HepG2 (cell line): ENCODE measurements around the gene HSD3B7. TPM values are rescaled to one million over a fixed set of nuclear protein-coding genes. Genes with fewer than 3 reads are reported as not detected.

ENCODE experiments used
- ATF1 ChIP-seq: IDR thresholded peaks from 2 replicates; pipeline ENCODE4 v1.6.1; 2016; ENCODE audit warnings: mild to moderate bottlenecking, control low read depth
- BRCA1 ChIP-seq: sonication (generic); formaldehyde crosslinking; IDR thresholded peaks from 2 replicates; pipeline ENCODE4 v1.4.0; 2020; ENCODE audit warnings: missing genetic modification reagents
- CBFB ChIP-seq: sonication (generic); formaldehyde crosslinking; IDR thresholded peaks from 2 replicates; pipeline ENCODE4 v1.4.0; 2020; ENCODE audit warnings: missing genetic modification reagents
- EEA1 ChIP-seq: sonication (generic); formaldehyde crosslinking; IDR thresholded peaks from 2 replicates; pipeline ENCODE4 v1.5.1; 2020; ENCODE audit warnings: mild to moderate bottlenecking, missing genetic modification reagents, borderline replicate concordance
- ETV6 ChIP-seq: sonication (generic); formaldehyde crosslinking; conservative IDR thresholded peaks from 2 replicates; pipeline ENCODE4 v1.4.0; 2020; ENCODE audit warnings: missing genetic modification reagents
- FOXP1 ChIP-seq, 2 experiments: fragments of 450-650 bp in 1 of 2; IDR thresholded peaks; 2 replicates each; pipeline ENCODE4 v1.6.1; 2017 to 2018; ENCODE audit warnings: antibody characterized with exemption in 1 of 2
- HCFC1 ChIP-seq: fragments of 150-350 bp; IDR thresholded peaks from 2 replicates; pipeline ENCODE4 v1.6.1; 2014; ENCODE audit warnings: low read depth, low read length
- HMG20B ChIP-seq: conservative IDR thresholded peaks from 2 replicates; pipeline ENCODE4 v1.6.1; 2016; ENCODE audit warnings: missing genetic modification reagents, missing compliant biosample characterization
- KDM5B ChIP-seq: sonication (generic); formaldehyde crosslinking; IDR thresholded peaks from 2 replicates; pipeline ENCODE4 v1.4.0; 2020; ENCODE audit warnings: missing genetic modification reagents, mild to moderate bottlenecking, borderline replicate concordance
- PAWR ChIP-seq: sonication (generic); formaldehyde crosslinking; IDR thresholded peaks from 2 replicates; pipeline ENCODE4 v1.4.0; 2020; ENCODE audit warnings: missing genetic modification reagents, mild to moderate bottlenecking, borderline replicate concordance
- POGK ChIP-seq: sonication (generic); formaldehyde crosslinking; conservative IDR thresholded peaks from 2 replicates; pipeline ENCODE4 v1.8.0; 2022; ENCODE audit warnings: mild to moderate bottlenecking, moderate library complexity, missing genetic modification reagents
- RAD51 ChIP-seq: fragments of 450-650 bp; IDR thresholded peaks from 2 replicates; pipeline ENCODE4 v1.6.1; 2016; ENCODE audit warnings: borderline replicate concordance
- SKIL ChIP-seq: sonication (generic); formaldehyde crosslinking; IDR thresholded peaks from 2 replicates; pipeline ENCODE4 v1.8.0; 2022; ENCODE audit warnings: missing genetic modification reagents, mild to moderate bottlenecking, moderate library complexity, borderline replicate concordance
- SP5 ChIP-seq: IDR thresholded peaks from 2 replicates; pipeline ENCODE4 v1.6.1; 2016; ENCODE audit warnings: low read depth, borderline replicate concordance
- TEAD2 ChIP-seq: sonication (generic); formaldehyde crosslinking; IDR thresholded peaks from 2 replicates; pipeline ENCODE4 v1.9.0; 2021; ENCODE audit warnings: missing genetic modification reagents
- TEAD3 ChIP-seq: optimal IDR thresholded peaks from 2 replicates; pipeline ENCODE3; 2016; ENCODE audit warnings: borderline replicate concordance
- TEF ChIP-seq: sonication (generic); formaldehyde crosslinking; IDR thresholded peaks from 2 replicates; pipeline ENCODE4 v1.5.0; 2020; ENCODE audit warnings: missing genetic modification reagents
- ZFP36L1 ChIP-seq: sonication (generic); formaldehyde crosslinking; IDR thresholded peaks from 2 replicates; pipeline ENCODE4 v1.8.0; 2022; ENCODE audit warnings: mild to moderate bottlenecking, missing genetic modification reagents, moderate library complexity
- ZIK1 ChIP-seq: sonication (generic); formaldehyde crosslinking; IDR thresholded peaks from 2 replicates; pipeline ENCODE4 v1.5.0; 2020; ENCODE audit warnings: mild to moderate bottlenecking, low read depth, missing genetic modification reagents, borderline replicate concordance
- ZNF589 ChIP-seq: sonication (generic); formaldehyde crosslinking; conservative IDR thresholded peaks from 2 replicates; pipeline ENCODE4 v1.8.0; 2022; ENCODE audit warnings: mild to moderate bottlenecking, moderate library complexity, missing genetic modification reagents
- ZNF747 ChIP-seq: sonication (generic); formaldehyde crosslinking; IDR thresholded peaks from 2 replicates; pipeline ENCODE4 v1.8.1; 2023; ENCODE audit warnings: missing genetic modification reagents, mild to moderate bottlenecking, borderline replicate concordance
- ZNF749 ChIP-seq: sonication (generic); formaldehyde crosslinking; IDR thresholded peaks from 2 replicates; pipeline ENCODE4 v1.8.0; 2022; ENCODE audit warnings: mild to moderate bottlenecking, missing genetic modification reagents, moderate library complexity, borderline replicate concordance
- polyA plus RNA-seq, 8 experiments: library from polyadenylated mRNA; depleted of rRNA in 3 of 8; stranded (reverse) in 7 of 8; unstranded in 1 of 8; fragments of >200 nt; fragmentation: Illumina TruSeq in 4 of 8; extraction: Trizol in 4 of 8; gene quantifications; 2 replicates each; pipeline versions ENCODE4 v1.2.1 to v1.2.3, GENCODE V29; 2011 to 2016; ENCODE audit warnings: low read depth in 4 of 8, missing spikeins in 1 of 8, mixed read lengths in 1 of 8; ENCODE audit not compliant: insufficient read depth in 1 of 8
- total RNA-seq, 5 experiments: library from RNA; depleted of rRNA; stranded (reverse); fragments of >200 nt; fragmentation: Illumina TruSeq; extraction: Trizol; gene quantifications; 2 replicates each; pipeline ENCODE4 v1.2.3, GENCODE V29; 2016; ENCODE audit warnings: low read depth in 1 of 5

HSD3B7 gene
- total and polyA plus RNA-seq, 2 of the 13 experiments (the other 11 are each of a cell fraction or from before 2014, with no cell fraction given), result 32.9 to 69.7 TPM

GRCh38 chr16:30996324-30996984 lies 11.4 kb downstream of the HSD3B7 start (continued):
- no peak; the same call in 1 of the 2 replicates for TF ChIP-seq SKIL (CRISPR knock-in tag)
- no peak; the same call in 1 of the 2 replicates for TF ChIP-seq KDM5B (CRISPR knock-in tag)
- peak; percentile 39; the same call in 1 of the 2 replicates for TF ChIP-seq SP5 (CRISPR knock-in tag)
- peak; percentile 90 for TF ChIP-seq TEAD3
- TF ChIP-seq BRCA1 (CRISPR knock-in tag), result no peak
- TF ChIP-seq TEAD2 (CRISPR knock-in tag), result no peak
- TF ChIP-seq CBFB, result peak; percentile 38; the same call in 1 of the 2 replicates
- TF ChIP-seq POGK (CRISPR knock-in tag), result 0 out of 2 replicates have a peak, but pooled peaks have one; percentile 11
- TF ChIP-seq HMG20B, result no peak
- no peak for TF ChIP-seq ETV6
- no peak for TF ChIP-seq HCFC1
- TF ChIP-seq ZNF747 (CRISPR knock-in tag), result peak; percentile 26; the same call in 1 of the 2 replicates
- TF ChIP-seq PAWR (CRISPR knock-in tag), result no peak
- no peak; the same call in 1 of the 2 replicates for TF ChIP-seq ZNF749 (CRISPR knock-in tag)
- TF ChIP-seq TEF (CRISPR knock-in tag), result no peak
- no peak for TF ChIP-seq RAD51
- no peak for TF ChIP-seq ZIK1 (CRISPR knock-in tag)
- TF ChIP-seq EEA1, result peak; percentile 8; the same call in 1 of the 2 replicates
- no peak for TF ChIP-seq ZNF589 (CRISPR knock-in tag)
- no peak for TF ChIP-seq ZFP36L1 (CRISPR knock-in tag)
- TF ChIP-seq ATF1 (CRISPR knock-in tag), result peak; percentile 76; the same call in 1 of the 2 replicates
- TF ChIP-seq FOXP1 (IDR thresholded peaks at IDR 0.05), result no peak
- no peak for TF ChIP-seq FOXP1 (CRISPR knock-in tag; IDR thresholded peaks at IDR 0.05)
